Heart left ventricle (tissue), 16 donors: ENCODE results near the gene MGAT4A. TPM values are rescaled to one million over a fixed set of nuclear protein-coding genes. Genes with fewer than 3 reads are reported as not detected.

Experiments
- ATAC-seq, 4 donors: fragments of 200-7000 bp; cut with Tn5 transposase; one replicate each; pipeline ENCODE4 v1.9.1; 2020 to 2022; ENCODE audit warnings: moderate library complexity in 4 of 4, mild to moderate bottlenecking in 3 of 4, moderate number of reproducible peaks in 1 of 4
- DNase-seq, 5 donors: peaks; one replicate each; pipeline ENCODE4 v3.0.0-alpha.2; 2020
- H3K27ac ChIP-seq, 12 donors: fragments of 200-600 bp; sonication (generic) in 4 of 12; one replicate each; pipeline versions ENCODE4 v1.5.0 to v1.8.0; 2016 to 2022; ENCODE audit warnings: mild to moderate bottlenecking in 2 of 12
- H3K27me3 ChIP-seq, 9 donors: fragments of 200-600 bp; sonication (generic) in 2 of 9; one replicate each; pipeline versions ENCODE4 v1.5.1 to v1.8.0; 2016 to 2022; ENCODE audit warnings: mild to moderate bottlenecking in 3 of 9
- H3K36me3 ChIP-seq, 9 donors: fragments of 200-600 bp; sonication (generic) in 2 of 9; one replicate each; pipeline versions ENCODE4 v1.5.0 to v1.8.0; 2018 to 2022; ENCODE audit warnings: mild to moderate bottlenecking in 2 of 9
- H3K4me1 ChIP-seq, 12 donors: fragments of 200-600 bp; sonication (generic) in 4 of 12; one replicate each; pipeline versions ENCODE4 v1.5.0 to v1.8.0; 2016 to 2022; ENCODE audit warnings: mild to moderate bottlenecking in 3 of 12
- H3K4me3 ChIP-seq, 12 donors: fragments of 200-600 bp; sonication (generic) in 4 of 12; one replicate each; pipeline versions ENCODE4 v1.5.0 to v1.8.0; 2017 to 2022; ENCODE audit warnings: mild to moderate bottlenecking in 9 of 12, moderate library complexity in 4 of 12
- H3K9me3 ChIP-seq, 12 donors: fragments of 200-600 bp; sonication (generic) in 4 of 12; one replicate each; pipeline versions ENCODE4 v1.5.0 to v1.8.0; 2016 to 2022; ENCODE audit warnings: mild to moderate bottlenecking in 1 of 12
- CTCF ChIP-seq, 12 donors: fragments of 200-600 bp; sonication (generic) in 4 of 12; IDR thresholded peaks; one replicate each; pipeline versions ENCODE4 v1.5.0 to v1.8.0; 2018 to 2022; ENCODE audit warnings: antibody characterized with exemption in 12 of 12, mild to moderate bottlenecking in 5 of 12
- POLR2A ChIP-seq, 2 donors: fragments of 450-650 bp; IDR thresholded peaks; one replicate each; pipeline ENCODE4 v1.6.1; 2017; ENCODE audit warnings: antibody characterized with exemption in 2 of 2, mild to moderate bottlenecking in 2 of 2, moderate library complexity in 2 of 2
- WGBS, 4 donors: extraction: QIAGEN DNeasy Blood & Tissue Kit in 2 of 4; methylation state at CpG; one replicate each; pipeline versions ENCODE4 v1.1.5 to v1.1.7; 2013 to 2018; 5-methylcytosine and 5-hydroxymethylcytosine counted together
- intact Hi-C, 10 donors: fragments of 100-400 bp; cut with DNase I; formaldehyde crosslinking; loops; one replicate each; pipeline versions ENCODE4 v1.11.1 to v1.14.2; 2022
- polyA plus RNA-seq, 2 donors: library from polyadenylated mRNA; stranded (reverse); fragments of 200-250 nt; gene quantifications; one replicate each; pipeline ENCODE4 v1.2.3, GENCODE V29; 2013
- total RNA-seq, 9 donors: library from RNA; depleted of rRNA in 2 of 9; stranded (reverse); fragments of >200 nt in 2 of 9; fragmentation: NEBNext Ultra II Directional in 3 of 9; extraction: Animal tissue kit (Norgen Biotek cat#: 25700) in 3 of 9; gene quantifications; one replicate each; pipeline versions ENCODE4 v1.1.0 to v1.2.4, GENCODE V29; 2016 to 2023
- donor health status: ischemic (EF 13 %, LVEDD 7.1; RV severe dilation, severe dysfunction).
- donor health status: healthy with polysubstance abuse.
- donor health status: DM: no; HTN: yes; CAD: no.
- donor health status: DM: no; HTN: no; CAD: no.
- donor health status: ischemic (EF 25% LVEDD 6.9; RV normal size, moderate dysfunction).
- donor health status: ischemic (EF 25% LVEDD 5.7; RV mildly dilated, moderate dysfunction).
- donor health status: healthy.
- donor health status: DM: yes; HTN: yes; CAD: no.
- donor health status: ischemic (EF 35%, LVEDD 5.7; RV mildly dilated, moderate dysfunction).
- donor health status: nonischemic (EF 11% LVEDD 7.7; RV severe dilation, severe dysfunction).
- donor health status: DM: yes; HTN: yes; CAD: no.
- donor health status: PGD.
- donor health status: ischemic (EF 29% LVEDD 5.4; RV normal size, mild dysfunction).
- donor health status: nonischemic (EF 23%, LVEDD 6.1; RV moderate dilation, normal function).

Gene MGAT4A
- total and polyA plus RNA-seq, 11 donors = 4.2 to 45.0 (median 17.7) TPM

GRCh38 chr2:98751748-98752147, 20.8 kb upstream of the MGAT4A start:
- 70 to 88% (median 82%) methylated on average over 1 of the region's 1 CpG for WGBS, 4 donors
- DNase-seq (no peak), ATAC-seq (no peak)
- H3K36me3 ChIP-seq = no peaks in the 10 kb centered on the region
- TF ChIP-seq POLR2A (IDR thresholded peaks at IDR 0.05) (no peak), CTCF (IDR thresholded peaks at IDR 0.05) (no peak)
- intact Hi-C loops = no loop called here
- peaks cover 0 to 43% (median 0%) of the 10 kb centered on the region in 12 donors for H3K4me1 ChIP-seq
- no peak overlapping the region for H3K4me3 ChIP-seq
- H3K27me3 ChIP-seq = no peaks in the 10 kb centered on the region
- H3K9me3 ChIP-seq = no peaks in the 10 kb centered on the region
- no peak overlapping the region for H3K27ac ChIP-seq

GRCh38 chr2:98750593-98751282, 19.8 kb upstream of the MGAT4A start:
- DNase-seq (no peak), ATAC-seq (no peak)
- TF ChIP-seq POLR2A (IDR thresholded peaks at IDR 0.05) (no peak), CTCF (IDR thresholded peaks at IDR 0.05) (no peak)
- Histone ChIP-seq H3K9me3 (no peaks in the 10 kb centered on the region), H3K4me3 (no peak overlapping the region), H3K27me3 (no peaks in the 10 kb centered on the region), H3K36me3 (no peaks in the 10 kb centered on the region), H3K27ac (peak overlapping the region in 1 of 12 donors; percentile 87), H3K4me1 (peaks cover 0 to 42% (median 0%) of the 10 kb centered on the region in 12 donors)
- WGBS, 4 donors = 92 to 95% (median 95%) methylated on average over 9 of the region's 9 CpGs
- intact Hi-C loops = no loop called here

- no peak for TF ChIP-seq CTCF (IDR thresholded peaks at IDR 0.05)
- TF ChIP-seq POLR2A (IDR thresholded peaks at IDR 0.05) = no peak
- intact Hi-C loops = no loop called here
Observed at GRCh38 chr2:98749066-98749450, 18.1 kb upstream of the MGAT4A start.

DNA sequence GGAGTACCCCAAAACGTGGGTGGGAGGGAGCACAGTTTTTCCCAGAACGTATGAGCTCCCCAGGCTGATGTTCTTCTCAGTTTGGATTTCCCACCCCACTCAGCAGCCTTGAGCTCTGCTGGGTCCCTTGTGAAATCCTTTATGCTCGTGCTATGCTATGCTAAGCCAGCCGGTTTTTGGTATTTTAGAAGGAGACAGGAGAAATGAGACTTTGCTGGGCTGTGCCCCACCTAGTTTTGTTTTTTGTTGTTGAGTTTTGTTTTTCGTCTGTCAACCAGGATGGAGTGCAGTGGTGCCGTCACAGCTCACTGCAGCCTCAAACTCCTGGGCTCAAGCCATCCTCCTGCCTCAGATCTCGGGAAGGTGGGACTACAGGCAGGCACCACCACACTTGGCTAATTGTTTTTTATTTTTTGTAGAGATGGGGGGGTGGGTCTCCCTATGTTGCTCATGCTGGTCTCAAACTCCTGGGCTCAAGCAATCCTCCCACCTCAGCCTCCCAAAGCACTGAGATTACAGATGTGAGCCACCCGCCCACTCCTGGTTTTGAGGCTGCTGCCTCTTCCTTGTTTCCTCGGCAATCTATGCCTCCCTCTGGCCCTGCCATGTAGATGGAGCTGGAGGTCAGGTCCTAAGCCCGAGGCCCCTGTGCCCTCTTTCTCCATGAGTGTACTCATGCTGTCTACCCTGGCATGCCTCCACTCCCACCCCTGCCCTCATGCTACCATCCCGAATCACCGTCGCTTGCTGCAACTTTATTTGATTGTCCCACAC, 17.5 kb upstream of the MGAT4A start:
- H3K4me1 ChIP-seq = peaks cover 0 to 46% (median 6%) of the 10 kb centered on the region in 12 donors
- no peaks in the 10 kb centered on the region for H3K36me3 ChIP-seq
- H3K27me3 ChIP-seq = no peaks in the 10 kb centered on the region
- TF ChIP-seq CTCF (IDR thresholded peaks at IDR 0.05) (no peak), POLR2A (IDR thresholded peaks at IDR 0.05) (no peak)
- no peak overlapping the region for H3K4me3 ChIP-seq
- DNase-seq (no peak), ATAC-seq (peak in 2 of 4 donors; percentile 9 to 18)
- WGBS, 4 donors = 72 to 80% (median 74%) methylated on average over 13 of the region's 13 CpGs
- H3K27ac ChIP-seq = peak overlapping the region in 2 of 12 donors; percentile 13 to 87
- intact Hi-C loops = no loop called here
- H3K9me3 ChIP-seq = no peaks in the 10 kb centered on the region

More at GRCh38 chr2:98749066-98749450, 18.1 kb upstream of the MGAT4A start:
- peak in 3 of 5 donors; percentile 35 to 51 (median 48) for DNase-seq
- H3K27ac ChIP-seq = peak overlapping the region in 1 of 12 donors; percentile 87
- H3K4me3 ChIP-seq = no peak overlapping the region
- H3K27me3 ChIP-seq = no peaks in the 10 kb centered on the region
- no peaks in the 10 kb centered on the region for H3K9me3 ChIP-seq
- no peaks in the 10 kb centered on the region for H3K36me3 ChIP-seq
- ATAC-seq = peak; percentile 75 to 92 (median 82)
- peaks cover 0 to 46% (median 3%) of the 10 kb centered on the region in 12 donors for H3K4me1 ChIP-seq
